H54 (cell line): ENCODE results near the gene EPN1.
A peak's percentile ranks its signal among the peaks of the same experiment; 100 is the strongest.

Experiments
- DNase-seq: peaks from one replicate; pipeline ENCODE4 v3.0.0; 2011; ENCODE audit warnings: low spot score, mixed read lengths; ENCODE audit not compliant: insufficient read length
- FAIRE-seq: peaks from 3 replicates; lab custom pipeline; 2011; peaks lifted over from hg19 to GRCh38; lab: Jason Lieb, UNC
- POLR2A ChIP-seq: IDR thresholded peaks from 2 replicates; pipeline ENCODE4 v1.6.1; 2011; ENCODE audit warnings: low read depth, mild to moderate bottlenecking, low read length

EPN1 gene

GRCh38 chr19:55650602-55651230 is 24.3 kb upstream of the EPN1 start:
- no peak for DNase-seq
- FAIRE-seq, result no peak
- TF ChIP-seq POLR2A, result no peak

DNA sequence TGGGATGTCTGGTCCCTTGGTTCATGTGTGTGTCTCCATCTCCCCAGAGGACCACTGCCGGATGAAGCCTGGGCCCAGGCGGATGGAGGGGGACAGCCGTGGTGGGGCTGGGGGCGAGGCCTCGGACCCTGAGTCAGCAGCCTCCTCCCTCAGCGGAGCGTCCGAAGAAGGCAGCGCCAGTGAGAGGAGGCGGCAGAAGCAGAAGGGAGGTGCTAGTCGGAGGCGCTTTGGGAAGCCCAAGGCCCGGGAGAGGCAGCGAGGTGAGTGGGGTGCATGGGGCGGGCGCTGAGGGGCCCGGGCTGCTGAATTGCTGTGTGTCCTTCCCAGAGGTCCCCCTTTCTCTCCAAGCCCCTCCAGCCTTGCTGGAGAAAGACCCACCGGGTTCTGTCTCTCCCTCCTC is 23.8 kb upstream of the EPN1 start:
- FAIRE-seq (no peak), DNase-seq (no peak)

DNA sequence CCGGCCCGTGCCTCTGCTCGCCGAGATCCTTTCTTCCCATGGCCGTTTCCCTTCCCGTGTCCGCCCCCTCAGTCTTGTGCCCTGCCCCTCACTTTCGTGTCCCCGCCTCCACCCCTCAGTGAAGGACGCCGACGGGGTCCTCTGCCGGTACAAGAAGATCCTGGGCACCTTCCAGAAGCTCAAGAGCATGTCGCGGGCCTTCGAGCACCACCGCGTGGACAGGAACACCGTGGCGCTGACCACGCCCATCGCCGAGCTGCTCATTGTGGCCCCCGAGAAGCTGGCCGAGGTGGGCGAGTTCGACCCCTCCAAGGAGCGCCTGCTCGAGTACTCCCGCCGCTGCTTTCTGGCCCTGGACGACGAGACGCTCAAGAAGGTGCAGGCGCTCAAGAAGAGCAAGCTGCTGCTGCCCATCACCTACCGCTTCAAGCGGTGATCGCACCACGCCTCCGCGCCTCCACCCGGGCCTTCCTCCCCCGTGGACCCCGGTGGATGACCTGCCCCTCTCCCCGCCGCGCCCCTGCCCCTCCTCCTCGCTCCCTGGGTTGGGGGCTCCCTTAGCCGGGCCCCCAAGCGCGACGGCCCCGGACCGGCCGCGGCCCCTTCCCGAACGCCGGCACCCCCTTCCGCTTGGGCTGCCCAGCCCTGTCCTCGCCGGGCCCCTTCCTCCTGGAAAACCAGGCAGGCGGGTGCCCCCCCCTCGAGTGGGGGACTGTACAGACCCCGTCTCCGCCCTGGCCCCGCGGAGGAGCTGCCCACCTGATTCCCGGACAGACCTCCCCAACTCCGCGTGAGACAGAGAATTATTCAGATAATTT is 22.5 kb upstream of the EPN1 start:
- FAIRE-seq (no peak), DNase-seq (no peak)
- TF ChIP-seq POLR2A, result no peak

More for the DNA sequence above, 23.8 kb upstream of the EPN1 start:
- TF ChIP-seq POLR2A, result no peak

- DNase-seq (peak; percentile 100), FAIRE-seq (no peak)
- peak; percentile 80 for TF ChIP-seq POLR2A
Measured at GRCh38 chr19:55653651-55654322, 21.2 kb upstream of the EPN1 start.

GRCh38 chr19:55654323-55654867 is 20.6 kb upstream of the EPN1 start:
- FAIRE-seq (peak; percentile 77), DNase-seq (peak; percentile 96)
- TF ChIP-seq POLR2A, result no peak

DNA sequence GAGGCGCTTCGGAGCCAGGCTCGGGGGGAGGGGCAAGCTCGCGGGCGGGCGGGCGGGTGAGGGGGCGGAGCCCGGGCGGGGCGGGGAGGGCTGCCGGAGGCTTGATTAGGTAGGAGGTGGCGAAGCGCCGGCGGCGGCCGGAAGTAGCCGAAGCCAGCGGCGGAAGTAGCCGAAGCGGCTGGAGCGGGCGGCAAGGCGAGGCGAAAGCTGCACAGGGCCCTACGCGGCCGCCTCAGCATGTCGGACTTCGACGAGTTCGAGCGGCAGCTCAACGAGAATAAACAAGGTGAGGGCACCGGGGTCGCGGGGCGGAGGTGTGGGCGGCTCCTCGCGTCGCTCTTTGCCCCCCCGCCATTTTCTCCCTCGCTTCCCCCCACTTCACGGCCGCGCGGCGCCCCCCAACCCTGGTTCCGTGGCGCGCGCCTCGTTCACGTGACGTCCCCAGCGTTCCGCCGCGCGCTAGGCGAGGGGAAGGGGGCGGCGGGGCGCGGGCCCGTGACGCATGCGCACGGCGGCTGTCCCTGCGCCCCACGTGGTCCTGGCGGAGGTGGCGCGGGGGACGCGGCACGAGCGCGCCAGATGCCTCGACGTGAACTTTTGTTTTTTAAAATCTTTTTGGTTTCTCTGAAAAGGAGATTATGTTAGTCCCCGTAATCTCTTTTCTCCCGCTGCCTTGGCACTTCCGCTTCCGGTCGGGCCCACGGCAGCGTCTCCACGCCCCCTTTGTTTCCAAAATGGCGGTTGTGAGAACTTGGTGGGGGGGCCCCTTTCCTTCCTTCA is 20.0 kb upstream of the EPN1 start, which contains the start of gene U2AF2:
TSS of gene U2AF2 (plus strand) at position 168 of the 780 bp plus-strand sequence. CDS start at position 238, 70 bp downstream.
- no peak for FAIRE-seq
- DNase-seq, result peak; percentile 95
- TF ChIP-seq POLR2A, result peak; percentile 88

DNA sequence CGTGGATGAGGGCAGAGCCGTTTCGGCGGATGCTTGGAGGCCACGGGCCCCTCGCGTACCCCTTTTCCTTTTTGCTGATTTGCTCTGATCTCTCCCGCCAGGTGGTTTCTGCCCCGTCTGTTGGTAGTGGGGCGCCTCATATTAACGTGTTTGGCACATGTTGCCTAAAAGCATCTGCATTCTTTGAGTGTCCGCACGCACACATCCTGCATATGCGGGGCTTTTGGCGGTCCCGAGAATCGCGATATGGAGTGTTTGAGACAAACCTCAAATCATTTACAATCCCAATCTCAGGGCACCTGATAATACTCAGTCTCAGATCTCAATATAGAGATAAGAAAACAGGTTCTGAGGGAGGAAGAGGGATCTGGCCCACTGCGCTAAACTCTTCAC is 19.4 kb upstream of the EPN1 start:
- FAIRE-seq (no peak), DNase-seq (no peak)
- TF ChIP-seq POLR2A, result no peak

DNA sequence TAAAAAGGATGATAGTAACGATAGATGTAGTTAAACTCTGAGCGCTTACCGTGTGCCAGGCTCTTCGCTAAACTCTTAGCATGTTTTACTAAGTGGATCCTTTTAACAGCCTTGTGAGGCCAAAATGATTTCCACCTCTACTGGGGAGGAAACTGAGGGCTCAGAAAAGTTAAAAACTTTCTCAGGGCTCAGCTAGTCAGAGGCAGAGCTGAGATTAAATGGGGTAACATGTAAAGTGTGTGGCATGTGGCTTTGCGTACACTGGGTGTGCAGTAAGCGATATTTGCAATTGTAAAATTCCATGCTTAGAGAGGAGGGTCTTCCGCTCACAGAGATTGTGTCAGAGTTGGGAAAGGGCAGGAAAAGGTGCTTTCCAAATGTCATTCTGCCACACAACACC is 18.5 kb upstream of the EPN1 start:
- FAIRE-seq (no peak), DNase-seq (no peak)
- TF ChIP-seq POLR2A, result no peak

DNA sequence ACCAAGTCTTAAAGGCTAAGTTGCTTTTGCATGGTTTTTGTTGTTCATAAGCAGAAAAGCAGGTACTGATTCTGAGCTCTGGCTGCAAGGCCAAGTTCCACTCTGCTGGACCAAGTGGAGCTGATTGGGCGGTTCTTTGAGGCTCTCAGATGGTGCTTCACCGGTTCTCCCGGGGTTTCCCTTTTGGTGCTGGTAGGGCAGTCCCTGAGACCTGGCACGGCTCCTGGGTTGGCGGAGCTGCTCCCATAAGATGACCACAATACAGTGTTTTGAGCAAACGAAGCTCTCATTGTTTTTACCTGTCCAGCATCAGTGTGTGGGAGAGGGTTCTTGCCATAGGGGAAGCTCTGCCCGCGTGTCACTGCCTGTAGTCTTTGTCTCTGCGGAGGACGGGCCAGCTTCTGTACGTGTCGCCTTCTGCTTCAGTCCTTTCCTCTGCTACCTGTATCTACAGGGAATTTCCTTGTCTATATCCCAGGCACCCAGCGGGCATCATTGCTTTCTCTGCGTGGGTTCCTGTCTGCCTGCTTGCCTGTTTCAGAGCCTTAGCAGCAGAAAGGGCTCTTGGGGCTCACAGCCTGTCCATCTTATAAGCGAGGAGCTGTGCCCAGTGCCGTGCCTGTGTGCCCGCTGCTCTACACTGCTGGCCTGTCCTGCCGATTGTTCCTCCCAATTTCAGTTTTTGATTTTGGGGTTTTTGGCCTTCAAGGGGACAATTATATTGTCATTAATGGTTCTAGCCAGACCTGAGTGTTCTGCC is 17.9 kb upstream of the EPN1 start:
- FAIRE-seq, result no peak
- TF ChIP-seq POLR2A, result no peak
- no peak for DNase-seq

GRCh38 chr19:55658846-55659459 is 16.1 kb upstream of the EPN1 start:
- TF ChIP-seq POLR2A, result no peak
- FAIRE-seq (no peak), DNase-seq (no peak)

GRCh38 chr19:55659822-55660221 is 15.2 kb upstream of the EPN1 start:
- TF ChIP-seq POLR2A, result no peak
- DNase-seq (no peak), FAIRE-seq (no peak)

GRCh38 chr19:55660404-55660803 is 14.6 kb upstream of the EPN1 start:
- no peak for DNase-seq
- TF ChIP-seq POLR2A, result no peak
- FAIRE-seq, result no peak
